ENCODE measurements around the gene PLEKHA6.
"Not testable (repeated sequence)": the region's sequence is repeated elsewhere in the genome, so short reads cannot be mapped to it uniquely, and the experiment has no call there.

The PLEKHA6 gene

GRCh38 chr1:204331847-204332487, 27.8 kb downstream of the PLEKHA6 start:
- no peak overlapping the region for H3K27ac ChIP-seq (ENCODE audit: low read depth, low read length)
- no peaks in the 10 kb centered on the region for H3K27me3 ChIP-seq (ENCODE audit: insufficient read depth, low read length)
- no peaks in the 10 kb centered on the region for H3K79me2 ChIP-seq (ENCODE audit: control insufficient read depth, insufficient read depth, low read length, poor library complexity)
- no peak overlapping the region for H2BK5ac ChIP-seq (ENCODE audit: low read depth, low read length, poor library complexity)
- no CpG with 5 or more reads among the region's 13 CpGs for WGBS (ENCODE audit: extremely low coverage, insufficient coverage, insufficient read length)
- H3K79me1 ChIP-seq (ENCODE audit: low read length), result no peaks in the 10 kb centered on the region
- no peak overlapping the region for H2BK12ac ChIP-seq (ENCODE audit: low read length)
- no peaks in the 10 kb centered on the region for H3K9me3 ChIP-seq (ENCODE audit: insufficient read depth, low read depth, low read length)
- H3K18ac ChIP-seq (ENCODE audit: low read length), result no peak overlapping the region
- H2AFZ ChIP-seq (ENCODE audit: insufficient read depth, low read length, poor library complexity), result no peak overlapping the region
- H2AK5ac ChIP-seq (ENCODE audit: low read length), result no peak overlapping the region
- H3K9ac ChIP-seq (ENCODE audit: low read length), result no peak overlapping the region
- H3K4me3 ChIP-seq (ENCODE audit: low read depth, low read length), result no peak overlapping the region
- H2BK120ac ChIP-seq (ENCODE audit: insufficient read depth, low read length, poor library complexity), result no peak overlapping the region
- no peak overlapping the region for H4K91ac ChIP-seq (ENCODE audit: low read depth, low read length)
- no peak overlapping the region for H3K4me2 ChIP-seq (ENCODE audit: low read length)
- H3K14ac ChIP-seq (ENCODE audit: low read length), result no peak overlapping the region
- H3K4ac ChIP-seq (ENCODE audit: low read depth, low read length), result no peak overlapping the region
- no peak overlapping the region for H4K8ac ChIP-seq (ENCODE audit: low read depth, low read length)
- H3K23ac ChIP-seq (ENCODE audit: low read length), result no peak overlapping the region
- no peak for DNase-seq
- H3K36me3 ChIP-seq (ENCODE audit: control insufficient read depth in 1 of 2, insufficient read depth in 2 of 2, low read length in 2 of 2), result no peaks in the 10 kb centered on the region
- no peak overlapping the region for H4K12ac ChIP-seq (ENCODE audit: low read depth, low read length)
- peaks cover 8 to 10% of the 10 kb centered on the region in 2 experiments for H3K4me1 ChIP-seq (ENCODE audit: control insufficient read depth in 1 of 2, insufficient read depth in 2 of 2, low read length in 2 of 2)

- H3K4me1 ChIP-seq (ENCODE audit: control insufficient read depth in 1 of 2, insufficient read depth in 2 of 2, low read length in 2 of 2), result peaks cover 8 to 10% of the 10 kb centered on the region in 2 experiments
- H2BK120ac ChIP-seq (ENCODE audit: insufficient read depth, low read length, poor library complexity), result no peak overlapping the region
- no peak overlapping the region for H3K4me2 ChIP-seq (ENCODE audit: low read length)
- H3K4ac ChIP-seq (ENCODE audit: low read depth, low read length), result no peak overlapping the region
- H2AFZ ChIP-seq (ENCODE audit: insufficient read depth, low read length, poor library complexity), result no peak overlapping the region
- no peak overlapping the region for H3K14ac ChIP-seq (ENCODE audit: low read length)
- H3K36me3 ChIP-seq (ENCODE audit: control insufficient read depth in 1 of 2, insufficient read depth in 2 of 2, low read length in 2 of 2), result no peaks in the 10 kb centered on the region
- no peak overlapping the region for H3K27ac ChIP-seq (ENCODE audit: low read depth, low read length)
- no peak overlapping the region for H2BK5ac ChIP-seq (ENCODE audit: low read depth, low read length, poor library complexity)
- H3K18ac ChIP-seq (ENCODE audit: low read length), result no peak overlapping the region
- no peak overlapping the region for H3K9ac ChIP-seq (ENCODE audit: low read length)
- H3K9me3 ChIP-seq (ENCODE audit: insufficient read depth, low read depth, low read length), result no peaks in the 10 kb centered on the region
- no peak overlapping the region for H4K12ac ChIP-seq (ENCODE audit: low read depth, low read length)
- WGBS (ENCODE audit: extremely low coverage, insufficient coverage, insufficient read length), result no CpG with 5 or more reads among the region's 3 CpGs
- no peaks in the 10 kb centered on the region for H3K79me1 ChIP-seq (ENCODE audit: low read length)
- no peaks in the 10 kb centered on the region for H3K27me3 ChIP-seq (ENCODE audit: insufficient read depth, low read length)
- no peak overlapping the region for H3K4me3 ChIP-seq (ENCODE audit: low read depth, low read length)
- H3K79me2 ChIP-seq (ENCODE audit: control insufficient read depth, insufficient read depth, low read length, poor library complexity), result no peaks in the 10 kb centered on the region
- H4K91ac ChIP-seq (ENCODE audit: low read depth, low read length), result no peak overlapping the region
- no peak overlapping the region for H4K8ac ChIP-seq (ENCODE audit: low read depth, low read length)
- H3K23ac ChIP-seq (ENCODE audit: low read length), result no peak overlapping the region
- H2AK5ac ChIP-seq (ENCODE audit: low read length), result peak overlapping the region; percentile 39
- H2BK12ac ChIP-seq (ENCODE audit: low read length), result no peak overlapping the region
- DNase-seq, result no peak
Observed at GRCh38 chr1:204331275-204331674, 28.5 kb downstream of the PLEKHA6 start.

- DNase-seq; H3K14ac ChIP-seq (ENCODE audit: low read length); H2BK5ac ChIP-seq (ENCODE audit: low read depth, low read length, poor library complexity); H3K9me3 ChIP-seq (ENCODE audit: insufficient read depth, low read depth, low read length); H3K27ac ChIP-seq (ENCODE audit: low read depth, low read length); H4K8ac ChIP-seq (ENCODE audit: low read depth, low read length); H3K4ac ChIP-seq (ENCODE audit: low read depth, low read length); H3K4me2 ChIP-seq (ENCODE audit: low read length); H2BK120ac ChIP-seq (ENCODE audit: insufficient read depth, low read length, poor library complexity); H2BK12ac ChIP-seq (ENCODE audit: low read length); H2AK5ac ChIP-seq (ENCODE audit: low read length); H3K23ac ChIP-seq (ENCODE audit: low read length); H3K27me3 ChIP-seq (ENCODE audit: insufficient read depth, low read length); H3K79me2 ChIP-seq (ENCODE audit: control insufficient read depth, insufficient read depth, low read length, poor library complexity); H3K4me1 ChIP-seq (ENCODE audit: control insufficient read depth in 1 of 2, insufficient read depth in 2 of 2, low read length in 2 of 2); H4K91ac ChIP-seq (ENCODE audit: low read depth, low read length); H3K9ac ChIP-seq (ENCODE audit: low read length); H3K36me3 ChIP-seq (ENCODE audit: control insufficient read depth in 1 of 2, insufficient read depth in 2 of 2, low read length in 2 of 2); H3K79me1 ChIP-seq (ENCODE audit: low read length); H2AFZ ChIP-seq (ENCODE audit: insufficient read depth, low read length, poor library complexity); H3K18ac ChIP-seq (ENCODE audit: low read length); H3K4me3 ChIP-seq (ENCODE audit: low read depth, low read length); H4K12ac ChIP-seq (ENCODE audit: low read depth, low read length): not testable (repeated sequence)
- WGBS (ENCODE audit: extremely low coverage, insufficient coverage, insufficient read length), result no CpG with 5 or more reads among the region's 3 CpGs
Observed at GRCh38 chr1:204327870-204328269, 31.9 kb downstream of the PLEKHA6 start.

- Histone ChIP-seq H3K14ac (ENCODE audit: low read length) (peak overlapping the region; percentile 7), H3K4me3 (ENCODE audit: low read depth, low read length) (no peak overlapping the region), H3K36me3 (ENCODE audit: control insufficient read depth in 1 of 2, insufficient read depth in 2 of 2, low read length in 2 of 2) (no peaks in the 10 kb centered on the region), H2AFZ (ENCODE audit: insufficient read depth, low read length, poor library complexity) (no peak overlapping the region), H2BK5ac (ENCODE audit: low read depth, low read length, poor library complexity) (no peak overlapping the region), H3K27ac (ENCODE audit: low read depth, low read length) (no peak overlapping the region), H3K27me3 (ENCODE audit: insufficient read depth, low read length) (no peaks in the 10 kb centered on the region), H2BK12ac (ENCODE audit: low read length) (peak overlapping the region; percentile 62), H4K91ac (ENCODE audit: low read depth, low read length) (no peak overlapping the region), H3K9ac (ENCODE audit: low read length) (no peak overlapping the region), H3K23ac (ENCODE audit: low read length) (no peak overlapping the region), H4K8ac (ENCODE audit: low read depth, low read length) (no peak overlapping the region), H3K4me2 (ENCODE audit: low read length) (no peak overlapping the region), H4K12ac (ENCODE audit: low read depth, low read length) (no peak overlapping the region), H2AK5ac (ENCODE audit: low read length) (no peak overlapping the region), H3K4me1 (ENCODE audit: control insufficient read depth in 1 of 2, insufficient read depth in 2 of 2, low read length in 2 of 2) (peaks cover 13 to 14% of the 10 kb centered on the region in 2 experiments), H3K9me3 (ENCODE audit: insufficient read depth, low read depth, low read length) (no peaks in the 10 kb centered on the region), H3K79me2 (ENCODE audit: control insufficient read depth, insufficient read depth, low read length, poor library complexity) (no peaks in the 10 kb centered on the region), H3K4ac (ENCODE audit: low read depth, low read length) (no peak overlapping the region), H2BK120ac (ENCODE audit: insufficient read depth, low read length, poor library complexity) (peak overlapping the region; percentile 15), H3K18ac (ENCODE audit: low read length) (no peak overlapping the region), H3K79me1 (ENCODE audit: low read length) (peaks cover 6% of the 10 kb centered on the region)
- no CpG with 5 or more reads among the region's 10 CpGs for WGBS (ENCODE audit: extremely low coverage, insufficient coverage, insufficient read length)
- no peak for DNase-seq
Observed at GRCh38 chr1:204327359-204327758, 32.4 kb downstream of the PLEKHA6 start.

Data from trophoblast cell (in vitro differentiated cells and primary cell).